GM18858 (cell line): ENCODE measurements around the gene LARP4B.

Experiments used
- ATAC-seq: cut with Tn5 transposase; IDR thresholded peaks from one replicate; pipeline ENCODE4 v1.9.1; 2021; ENCODE audit not compliant: unreplicated experiment

Gene LARP4B

DNA sequence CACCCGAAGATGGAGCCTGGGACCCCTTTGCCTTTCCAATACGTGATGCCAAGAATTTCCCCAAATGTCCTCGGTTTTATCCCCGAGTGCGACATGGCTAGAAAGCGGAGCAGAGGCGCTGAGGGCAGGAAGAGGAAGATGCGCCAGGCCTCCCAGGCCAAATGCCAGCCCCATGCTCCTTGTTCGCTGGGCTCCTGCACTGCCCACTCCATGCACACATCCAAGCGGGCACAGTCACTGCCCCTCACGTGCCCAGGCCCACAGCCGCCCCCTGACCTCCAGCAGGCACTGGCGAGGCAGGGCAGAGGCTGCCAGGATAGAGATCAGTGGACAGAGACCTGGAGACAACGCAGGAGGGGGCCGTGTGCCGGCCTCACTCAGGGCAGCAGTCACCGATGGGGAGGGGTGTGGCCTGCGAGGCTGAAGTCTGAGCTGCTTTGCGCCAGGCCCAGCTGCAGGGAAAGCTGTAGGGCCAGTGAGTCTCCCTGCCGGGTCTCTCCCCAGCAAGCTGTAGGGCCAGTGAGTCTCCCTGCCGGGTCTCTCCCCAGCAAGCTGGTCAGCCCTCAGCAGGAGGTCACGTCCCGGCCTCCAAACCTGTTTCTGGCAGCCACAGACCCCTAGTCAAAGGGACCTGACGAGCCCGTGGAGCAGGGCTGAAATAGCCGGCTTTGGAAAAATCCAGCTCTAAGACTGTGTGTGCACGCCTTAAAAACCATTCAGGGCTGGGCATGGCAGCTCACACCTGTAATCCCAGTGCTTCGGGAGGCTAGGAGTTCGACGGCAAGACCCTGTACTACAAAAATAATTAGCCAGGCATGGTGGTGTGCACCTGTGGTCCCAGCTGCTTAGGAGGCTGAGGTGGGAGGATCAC lies 141.4 kb downstream of the LARP4B start:
- no peak for ATAC-seq

DNA sequence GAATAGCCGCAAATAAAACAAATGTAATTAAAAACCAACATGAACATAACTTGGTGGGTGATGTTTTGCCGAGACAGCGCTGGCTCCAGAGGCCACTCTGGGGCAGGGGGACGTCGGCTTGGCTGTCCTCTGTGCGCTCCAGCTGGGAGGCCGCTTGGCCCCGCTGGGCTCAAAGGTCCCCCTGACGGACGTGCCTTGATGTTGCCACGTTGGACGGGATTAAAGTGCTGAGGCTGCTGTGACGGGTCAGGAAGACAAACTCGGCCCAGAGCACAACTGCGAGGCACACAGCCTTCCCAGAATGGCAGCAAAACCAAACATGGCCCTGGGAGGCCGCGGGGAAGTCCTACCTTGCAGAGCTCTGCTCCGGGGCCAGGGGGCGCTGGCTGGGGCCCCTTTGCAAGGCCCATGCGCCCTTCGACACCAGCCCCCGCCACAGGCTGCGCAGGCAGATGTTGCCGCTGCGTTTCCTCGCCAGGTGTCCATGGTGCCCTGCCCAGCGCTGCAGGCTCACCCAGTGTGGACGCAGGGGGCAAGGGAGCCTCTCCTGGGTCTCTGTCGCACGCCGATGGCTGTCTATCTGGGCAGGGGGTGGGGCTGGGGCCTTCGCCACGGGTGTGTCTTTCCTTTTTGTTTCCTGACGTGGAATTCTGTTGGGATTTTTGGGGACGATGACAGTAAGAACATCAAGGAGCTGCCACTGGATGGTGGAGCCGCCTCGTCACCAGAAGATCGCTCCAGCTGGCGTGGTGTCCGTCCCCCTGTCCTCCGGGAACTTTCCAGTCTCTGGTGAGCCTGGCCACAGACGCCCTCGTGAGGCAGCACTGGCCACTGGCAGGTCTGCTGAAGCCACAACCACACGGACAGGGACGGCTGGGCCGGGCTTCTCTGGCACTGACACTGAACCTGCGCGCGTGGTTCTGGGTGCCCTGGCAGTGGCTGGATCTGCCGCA lies 142.4 kb downstream of the LARP4B start:
- no peak for ATAC-seq

DNA sequence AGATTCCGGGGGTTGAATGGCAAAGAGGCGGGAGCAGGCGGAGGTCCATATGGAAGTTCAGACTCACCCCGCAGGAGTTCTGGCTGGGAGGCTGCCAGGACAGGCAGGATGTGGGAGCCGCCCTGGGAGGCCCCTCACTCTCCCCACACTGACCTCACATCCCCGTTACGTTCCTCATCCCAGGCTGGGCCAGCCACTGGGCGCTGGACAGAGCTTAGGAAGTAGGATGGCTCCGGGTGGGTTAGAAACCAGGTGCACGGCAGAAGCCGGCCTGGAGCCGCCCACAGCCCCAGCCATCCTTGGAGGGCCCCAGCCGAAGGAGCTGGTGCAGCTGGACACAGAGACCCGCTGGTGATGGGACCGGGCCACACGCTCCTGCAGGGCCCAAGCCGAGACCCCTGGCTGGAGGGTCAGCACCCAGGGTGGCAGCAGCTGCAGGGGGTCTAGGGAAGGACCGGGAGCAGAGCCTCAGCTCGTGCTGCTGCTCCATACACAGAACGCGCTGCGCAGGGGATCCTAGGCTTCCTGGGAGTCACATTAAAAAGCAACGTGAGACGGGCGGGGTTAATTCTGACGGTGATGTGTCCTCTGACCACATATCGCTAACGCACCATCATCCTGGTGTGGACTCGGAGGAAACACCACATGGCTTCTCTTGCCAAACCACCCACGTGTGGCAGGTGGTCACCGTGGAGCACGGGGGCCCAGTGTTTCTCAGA lies 143.4 kb downstream of the LARP4B start:
- no peak for ATAC-seq

DNA sequence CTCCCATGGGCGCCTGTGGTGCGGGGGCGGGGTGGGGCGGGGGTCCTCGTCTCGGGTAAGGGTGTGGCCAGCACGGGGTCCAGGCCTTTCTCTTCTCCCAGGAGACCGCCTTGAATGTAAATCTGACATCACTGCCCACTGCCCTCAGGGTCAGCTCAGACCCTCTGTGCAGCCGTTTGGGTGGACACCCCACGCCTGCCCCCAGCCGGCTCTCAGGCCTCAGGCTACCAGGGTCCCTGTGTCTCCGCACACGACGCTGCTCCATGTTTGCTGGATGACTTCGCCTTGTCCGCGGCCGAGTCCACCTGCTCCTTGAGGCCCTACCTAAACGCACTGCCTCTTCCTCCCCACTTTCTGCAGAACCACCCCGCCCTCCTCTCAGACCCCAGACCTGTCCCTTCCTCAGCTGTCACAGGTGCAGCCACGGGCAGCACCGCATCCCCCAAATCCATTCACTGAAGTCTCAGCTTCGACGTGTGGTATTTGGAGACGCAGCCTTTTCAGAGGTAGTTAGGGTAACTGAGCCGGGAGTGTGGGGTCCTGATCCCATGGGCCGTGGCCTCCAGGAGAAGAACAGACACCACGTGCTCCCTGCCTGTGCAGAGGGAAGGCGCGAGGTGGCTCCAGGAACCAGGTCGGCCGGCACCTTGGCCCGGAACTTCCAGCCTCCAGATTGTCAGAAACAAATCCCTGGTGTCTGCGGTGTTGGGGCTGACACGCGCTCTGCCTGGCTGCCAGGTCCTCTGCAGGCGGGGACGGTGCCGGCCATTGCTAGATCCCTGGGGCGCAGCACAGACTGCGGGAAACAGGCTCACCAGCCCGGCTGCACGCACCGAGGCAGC lies 144.7 kb downstream of the LARP4B start:
- ATAC-seq, result no peak

GRCh38 chr10:785861-786214 lies 145.7 kb downstream of the LARP4B start:
- no peak for ATAC-seq

GRCh38 chr10:785089-785860 lies 146.2 kb downstream of the LARP4B start:
- no peak for ATAC-seq

DNA sequence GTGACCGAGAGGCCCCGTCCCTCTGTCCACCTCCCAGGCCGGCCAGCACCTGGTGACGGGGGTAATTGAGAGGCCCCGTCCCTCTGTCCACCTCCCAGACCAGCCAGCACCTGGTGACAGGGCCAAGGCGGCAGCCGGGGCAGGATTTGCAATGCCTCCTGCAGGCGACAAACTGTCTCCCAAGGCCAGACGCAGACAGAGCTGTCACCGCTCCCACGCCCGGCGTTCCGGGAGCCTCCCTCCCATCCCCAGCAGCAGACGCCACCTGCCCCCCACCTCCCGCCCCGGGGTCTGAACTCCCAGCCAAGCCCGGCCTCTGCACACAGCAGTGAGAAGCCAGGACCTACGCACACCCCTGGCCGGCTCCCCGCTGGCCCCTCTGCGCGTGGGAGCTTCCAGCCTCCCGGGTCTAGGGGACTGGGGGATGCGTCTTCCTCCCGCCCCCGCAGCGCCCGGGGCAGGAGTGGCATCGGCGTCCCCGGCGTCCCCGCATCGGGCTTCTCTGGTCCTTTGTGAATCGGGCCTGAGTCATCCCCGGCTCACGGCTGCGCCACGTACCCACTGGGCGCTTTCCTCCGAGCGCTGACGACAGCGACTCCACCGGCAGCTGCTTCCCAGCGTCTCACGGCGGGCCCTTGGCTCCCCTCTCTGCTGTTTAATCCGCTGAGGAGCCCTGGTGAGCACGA lies 147.0 kb downstream of the LARP4B start:
- ATAC-seq, result no peak

GRCh38 chr10:782751-783648 lies 148.5 kb downstream of the LARP4B start:
- ATAC-seq, result no peak

DNA sequence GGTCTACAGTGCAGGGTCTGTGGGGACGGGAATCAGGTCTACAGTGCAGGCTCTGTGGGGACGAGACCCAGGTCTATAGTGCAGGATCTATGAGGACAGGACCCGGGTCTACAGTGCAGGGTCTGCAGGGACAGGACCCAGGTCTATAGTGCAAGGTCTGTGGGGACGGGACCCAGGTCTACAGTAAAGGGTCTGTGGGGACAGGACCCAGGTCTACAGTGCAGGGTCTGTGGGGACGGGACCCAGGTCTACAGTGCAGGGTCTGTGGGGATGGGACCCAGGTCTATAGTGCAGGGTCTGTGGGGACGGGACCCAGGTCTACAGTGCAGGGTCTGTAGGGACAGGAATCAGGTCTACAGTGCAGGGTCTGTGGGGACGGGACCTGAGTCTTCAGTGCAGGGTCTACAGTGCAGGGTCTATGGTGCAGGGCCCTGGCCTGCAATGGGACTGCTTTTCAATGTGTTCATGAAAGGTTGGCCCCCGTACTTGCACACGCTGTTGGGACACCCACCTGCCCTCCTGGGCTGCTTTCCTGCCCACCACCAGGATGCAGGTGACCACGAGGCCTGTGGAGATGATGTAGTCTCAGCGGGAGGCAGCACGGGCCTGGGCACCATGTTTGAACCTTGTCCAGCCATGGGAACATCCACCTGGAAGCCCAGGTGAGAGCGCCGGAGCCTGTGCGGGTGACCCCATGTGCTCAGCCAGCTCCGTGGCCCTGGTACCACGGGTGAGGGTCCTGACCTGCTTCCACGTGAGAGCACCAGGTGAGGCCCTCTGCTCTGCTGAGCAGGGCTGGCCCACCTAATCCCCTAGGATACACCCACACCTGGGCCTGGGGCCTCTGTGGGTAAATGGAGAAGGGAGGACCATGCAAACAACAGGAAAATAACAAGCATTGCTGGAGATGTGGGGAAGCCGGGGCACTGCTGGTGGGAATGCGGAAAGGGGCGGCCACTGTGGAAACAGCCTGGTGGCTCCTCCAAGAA lies 150.7 kb downstream of the LARP4B start:
- no peak for ATAC-seq

DNA sequence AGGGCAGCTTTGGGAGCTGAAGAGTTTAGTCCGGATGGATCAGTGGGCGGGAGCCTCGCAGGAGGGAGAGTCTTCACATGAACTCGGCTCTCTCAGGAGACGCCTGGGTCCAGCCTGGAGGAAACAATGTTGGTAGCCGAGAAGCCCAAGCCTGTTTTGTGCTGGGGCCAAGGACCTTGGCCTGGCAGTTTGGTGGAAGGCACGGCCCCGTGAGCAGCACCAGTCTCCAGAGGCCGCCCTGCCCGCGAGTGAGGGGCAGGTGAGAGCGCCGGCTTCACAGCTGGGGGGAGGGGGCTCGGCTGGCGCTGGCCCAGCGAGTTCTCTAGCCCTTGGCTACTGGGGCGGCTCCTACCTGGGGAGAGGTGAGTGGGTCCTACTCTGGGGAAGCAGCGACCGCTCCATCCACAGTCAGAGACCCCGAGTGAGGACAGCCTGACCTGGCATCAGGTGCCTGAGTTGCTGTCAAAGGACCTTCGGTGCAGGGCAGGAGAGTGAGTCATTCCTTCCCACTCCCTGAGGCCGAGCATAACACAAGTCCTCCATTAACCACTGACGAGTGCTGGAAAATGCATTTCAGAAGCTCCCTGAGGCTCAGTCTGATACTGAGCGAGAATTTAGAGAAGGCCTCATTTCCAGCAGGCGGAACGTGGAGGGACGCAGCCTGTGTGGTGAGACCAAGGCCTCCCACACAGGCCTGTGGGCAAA lies 152.7 kb downstream of the LARP4B start:
- no peak for ATAC-seq

DNA sequence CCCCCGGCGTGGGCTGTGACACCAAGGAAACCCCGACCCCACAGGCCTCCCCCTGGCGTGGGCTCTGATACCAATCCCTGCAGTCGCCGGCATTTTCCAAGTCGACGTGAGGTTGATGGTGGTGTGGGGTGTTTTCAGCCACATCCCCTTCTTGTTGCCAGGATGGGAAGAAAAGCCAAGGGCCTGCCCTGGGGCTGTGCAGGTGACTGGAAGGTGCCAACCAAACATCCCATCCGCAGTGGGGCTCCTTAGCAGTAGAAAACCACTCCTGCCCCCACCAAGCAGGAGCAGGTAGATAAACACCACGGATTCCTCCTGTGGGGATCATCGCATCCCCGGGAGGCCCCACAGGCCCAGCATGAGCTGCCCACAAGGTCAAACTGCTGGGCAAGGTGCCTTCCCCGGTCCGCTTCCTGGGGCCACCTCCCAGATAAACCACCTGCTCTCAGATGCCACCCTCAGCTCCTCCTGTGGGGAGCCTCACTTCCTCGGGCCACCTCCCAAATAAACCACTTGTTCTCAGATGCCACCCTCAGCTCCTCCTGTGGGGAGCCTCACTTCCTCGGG lies 153.5 kb downstream of the LARP4B start:
- no peak for ATAC-seq

- no peak for ATAC-seq
Observed at GRCh38 chr10:776772-777171, 154.7 kb downstream of the LARP4B start.

GRCh38 chr10:775245-776075 lies 156.0 kb downstream of the LARP4B start:
- no peak for ATAC-seq

GRCh38 chr10:774661-775244 lies 156.8 kb downstream of the LARP4B start:
- no peak for ATAC-seq

DNA sequence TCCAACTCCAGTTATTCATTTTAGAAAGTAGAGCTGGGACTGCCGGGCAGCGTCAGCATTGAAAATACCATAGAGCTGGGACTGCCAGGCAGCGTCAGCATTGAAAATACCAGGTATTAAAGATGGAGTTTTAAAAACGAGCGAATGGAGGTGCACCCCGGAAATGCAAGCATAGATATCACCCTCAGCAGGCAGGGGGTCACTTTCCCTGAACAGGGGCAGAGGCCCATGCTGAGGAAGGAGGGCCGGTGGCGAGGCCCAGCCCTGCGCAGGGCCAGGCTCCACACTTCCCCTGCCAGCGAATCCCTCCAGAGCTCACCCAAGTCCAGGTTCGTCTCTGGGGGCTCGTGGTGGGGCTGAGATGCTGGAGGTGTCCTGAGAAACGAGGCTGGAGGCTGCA lies 157.3 kb downstream of the LARP4B start:
- ATAC-seq, result no peak
